Natural killer cell (primary cell): ENCODE results near the gene OR10A3. TPM values are rescaled to one million over a fixed set of nuclear protein-coding genes. Genes with fewer than 3 reads are reported as not detected.

Experiments
- ATAC-seq, 3 donors: fragments of 150-1000 bp in 2 of 3; fragments of 200-7000 bp in 1 of 3; cut with Tn5 transposase; 1 replicate in 1 of 3; 2 replicates in 2 of 3; pipeline ENCODE4 v1.10.0; 2021; ENCODE audit warnings: mild to moderate bottlenecking in 2 of 3, moderate library complexity in 2 of 3
- DNase-seq, 2 donors: peaks; one replicate each; pipeline versions ENCODE4 v3.0.0 to v3.0.0-alpha.2; 2013 to 2021; ENCODE audit warnings: mixed read lengths in 1 of 2
- H3K27ac ChIP-seq: one replicate; pipeline ENCODE4 v1.5.1; 2013; ENCODE audit warnings: mild to moderate bottlenecking, low read length
- H3K27me3 ChIP-seq: one replicate; pipeline ENCODE4 v1.6.1; 2013; ENCODE audit warnings: low read length; ENCODE audit not compliant: control insufficient read depth, insufficient read depth
- H3K36me3 ChIP-seq: one replicate; pipeline ENCODE4 v1.6.1; 2013; ENCODE audit warnings: low read length; ENCODE audit not compliant: control insufficient read depth, insufficient read depth
- H3K4me1 ChIP-seq: one replicate; pipeline ENCODE4 v1.6.1; 2013; ENCODE audit warnings: low read length; ENCODE audit not compliant: control insufficient read depth, insufficient read depth
- H3K4me3 ChIP-seq: one replicate; pipeline ENCODE4 v1.5.1; 2013; ENCODE audit warnings: low read length
- H3K9me3 ChIP-seq: one replicate; pipeline ENCODE4 v1.6.1; 2013; ENCODE audit warnings: low read length; ENCODE audit not compliant: control insufficient read depth, insufficient read depth
- H3K27ac Mint-ChIP-seq, 2 donors: one replicate each; pipeline ENCODE4 v1.8.0; 2022; ENCODE audit warnings: mild to moderate bottlenecking in 2 of 2, mixed read lengths in 2 of 2, moderate library complexity in 1 of 2
- H3K27me3 Mint-ChIP-seq, 2 donors: one replicate each; pipeline ENCODE4 v1.8.0; 2022; ENCODE audit warnings: low read depth in 2 of 2, mixed read lengths in 2 of 2
- H3K36me3 Mint-ChIP-seq: one replicate; pipeline ENCODE4 v1.8.0; 2022; ENCODE audit warnings: mixed read lengths
- H3K4me1 Mint-ChIP-seq, 2 donors: one replicate each; pipeline ENCODE4 v1.8.0; 2022; ENCODE audit warnings: mixed read lengths in 2 of 2
- H3K4me3 Mint-ChIP-seq: one replicate; pipeline ENCODE4 v1.8.0; 2022; ENCODE audit warnings: mild to moderate bottlenecking, moderate library complexity, mixed read lengths
- H3K9me3 Mint-ChIP-seq, 2 donors: one replicate each; pipeline ENCODE4 v1.8.0; 2022; ENCODE audit warnings: mixed read lengths in 2 of 2
- WGBS: methylation state at CpG from one replicate; pipeline ENCODE4 v1.1.7; 2013; ENCODE audit warnings: missing lambda C conversion rate; ENCODE audit not compliant: insufficient coverage; 5-methylcytosine and 5-hydroxymethylcytosine counted together
- intact Hi-C: fragments of 100-400 bp; cut with micrococcal nuclease; formaldehyde crosslinking; loops from one replicate; pipeline ENCODE4 v1.14.2; 2022
- total RNA-seq, 4 donors: library from RNA; stranded (reverse); fragments of 120-200 nt in 1 of 4; gene quantifications; one replicate each; pipeline versions ENCODE4 v1.2.3 to v1.2.4, GENCODE V29; 2013 to 2022
- TF ChIP-seq, protein P1 (sequence below): fragments of 200-600 bp; IDR thresholded peaks from one replicate; pipeline ENCODE4 v1.8.0; 2022; ENCODE audit warnings: antibody characterized with exemption

The OR10A3 gene
- total RNA-seq, 3 donors from 2014 or later (not counting 1 experiment from before 2014, with no cell fraction given): not detected

GRCh38 chr11:7974668-7975067 is 33.2 kb upstream of the OR10A3 start:
- no peak overlapping the region for H3K4me3 ChIP-seq
- no peak for DNase-seq
- peaks cover 4 to 7% of the 10 kb centered on the region in 2 donors for H3K27me3 Mint-ChIP-seq
- no peaks in the 10 kb centered on the region for H3K9me3 Mint-ChIP-seq
- H3K36me3 Mint-ChIP-seq: no peaks in the 10 kb centered on the region
- intact Hi-C loops: no loop called here
- ATAC-seq: no peak
- H3K36me3 ChIP-seq: no peaks in the 10 kb centered on the region
- WGBS: 89% methylated on average over 2 of the region's 2 CpGs
- no peaks in the 10 kb centered on the region for H3K4me1 ChIP-seq
- no peaks in the 10 kb centered on the region for H3K9me3 ChIP-seq
- no peak overlapping the region for H3K27ac ChIP-seq
- H3K27me3 ChIP-seq: no peaks in the 10 kb centered on the region
- no peaks in the 10 kb centered on the region for H3K4me1 Mint-ChIP-seq
- no peak overlapping the region for H3K27ac Mint-ChIP-seq
- H3K4me3 Mint-ChIP-seq: no peak overlapping the region
- TF ChIP-seq, protein P1, sequence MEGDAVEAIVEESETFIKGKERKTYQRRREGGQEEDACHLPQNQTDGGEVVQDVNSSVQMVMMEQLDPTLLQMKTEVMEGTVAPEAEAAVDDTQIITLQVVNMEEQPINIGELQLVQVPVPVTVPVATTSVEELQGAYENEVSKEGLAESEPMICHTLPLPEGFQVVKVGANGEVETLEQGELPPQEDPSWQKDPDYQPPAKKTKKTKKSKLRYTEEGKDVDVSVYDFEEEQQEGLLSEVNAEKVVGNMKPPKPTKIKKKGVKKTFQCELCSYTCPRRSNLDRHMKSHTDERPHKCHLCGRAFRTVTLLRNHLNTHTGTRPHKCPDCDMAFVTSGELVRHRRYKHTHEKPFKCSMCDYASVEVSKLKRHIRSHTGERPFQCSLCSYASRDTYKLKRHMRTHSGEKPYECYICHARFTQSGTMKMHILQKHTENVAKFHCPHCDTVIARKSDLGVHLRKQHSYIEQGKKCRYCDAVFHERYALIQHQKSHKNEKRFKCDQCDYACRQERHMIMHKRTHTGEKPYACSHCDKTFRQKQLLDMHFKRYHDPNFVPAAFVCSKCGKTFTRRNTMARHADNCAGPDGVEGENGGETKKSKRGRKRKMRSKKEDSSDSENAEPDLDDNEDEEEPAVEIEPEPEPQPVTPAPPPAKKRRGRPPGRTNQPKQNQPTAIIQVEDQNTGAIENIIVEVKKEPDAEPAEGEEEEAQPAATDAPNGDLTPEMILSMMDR: no peak

DNA sequence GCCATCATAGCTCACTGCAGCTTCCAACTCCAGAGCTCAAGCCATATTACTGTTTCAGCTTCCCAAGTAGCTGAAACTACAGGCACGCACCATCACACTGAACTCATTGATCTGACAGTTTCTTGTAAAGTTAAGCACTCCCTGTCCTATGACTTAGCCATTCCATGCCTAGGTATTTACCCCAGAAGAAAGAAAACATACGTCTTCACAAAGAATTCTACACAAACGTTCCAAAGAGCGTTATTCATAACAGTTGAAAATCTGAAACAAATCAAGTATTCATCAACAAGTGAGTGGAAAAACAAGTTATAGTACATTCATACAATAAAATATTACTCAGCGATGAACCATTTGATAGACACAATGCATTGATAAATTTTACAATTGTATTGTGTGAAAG is 31.5 kb upstream of the OR10A3 start:
- Mint-ChIP-seq H3K36me3 (no peaks in the 10 kb centered on the region), H3K27me3 (peaks cover 9 to 17% of the 10 kb centered on the region in 2 donors), H3K27ac (no peak overlapping the region), H3K4me1 (no peaks in the 10 kb centered on the region), H3K4me3 (no peak overlapping the region), H3K9me3 (no peaks in the 10 kb centered on the region)
- TF ChIP-seq, protein P1: no peak
- no peak overlapping the region for H3K27ac ChIP-seq
- H3K4me1 ChIP-seq: no peaks in the 10 kb centered on the region
- H3K36me3 ChIP-seq: no peaks in the 10 kb centered on the region
- no peaks in the 10 kb centered on the region for H3K9me3 ChIP-seq
- no peak for DNase-seq
- no peaks in the 10 kb centered on the region for H3K27me3 ChIP-seq
- WGBS: 94% methylated on average over 3 of the region's 5 CpGs
- H3K4me3 ChIP-seq: no peak overlapping the region
- intact Hi-C loops: no loop called here
- no peak for ATAC-seq

- H3K4me3 ChIP-seq: no peak overlapping the region
- no peaks in the 10 kb centered on the region for H3K36me3 Mint-ChIP-seq
- H3K27me3 Mint-ChIP-seq: peaks cover 16 to 29% of the 10 kb centered on the region in 2 donors
- no peaks in the 10 kb centered on the region for H3K9me3 Mint-ChIP-seq
- ATAC-seq (no peak), DNase-seq (no peak)
- H3K27ac ChIP-seq: no peak overlapping the region
- H3K4me1 Mint-ChIP-seq: no peaks in the 10 kb centered on the region
- H3K27me3 ChIP-seq: no peaks in the 10 kb centered on the region
- TF ChIP-seq, protein P1: no peak
- H3K4me3 Mint-ChIP-seq: no peak overlapping the region
- intact Hi-C loops: no loop called here
- H3K4me1 ChIP-seq: no peaks in the 10 kb centered on the region
- no peaks in the 10 kb centered on the region for H3K9me3 ChIP-seq
- H3K36me3 ChIP-seq: no peaks in the 10 kb centered on the region
- no peak overlapping the region for H3K27ac Mint-ChIP-seq
These were observed 30.3 kb upstream of the OR10A3 start for GRCh38 chr11:7971846-7972245.

- no peaks in the 10 kb centered on the region for H3K27me3 ChIP-seq
- TF ChIP-seq, protein P1: no peak
- DNase-seq (no peak), ATAC-seq (no peak)
- no peaks in the 10 kb centered on the region for H3K36me3 ChIP-seq
- H3K27me3 Mint-ChIP-seq: peaks cover 18 to 35% of the 10 kb centered on the region in 2 donors
- no peaks in the 10 kb centered on the region for H3K4me1 Mint-ChIP-seq
- no peak overlapping the region for H3K27ac Mint-ChIP-seq
- no peaks in the 10 kb centered on the region for H3K4me1 ChIP-seq
- H3K27ac ChIP-seq: no peak overlapping the region
- no peaks in the 10 kb centered on the region for H3K36me3 Mint-ChIP-seq
- 75% methylated on average over 2 of the region's 3 CpGs for WGBS
- intact Hi-C loops: no loop called here
- H3K9me3 Mint-ChIP-seq: no peaks in the 10 kb centered on the region
- H3K9me3 ChIP-seq: no peaks in the 10 kb centered on the region
- no peak overlapping the region for H3K4me3 ChIP-seq
- no peak overlapping the region for H3K4me3 Mint-ChIP-seq
These were observed 28.5 kb upstream of the OR10A3 start for GRCh38 chr11:7969756-7970646.
